ENCODE results near the gene MAPKAPK5.

Gene MAPKAPK5

GRCh38 chr12:111806304-111806703 lies 35.7 kb upstream of the MAPKAPK5 start:
- H3K79me2 ChIP-seq (ENCODE audit: control insufficient read depth, low read length) = no peaks in the 10 kb centered on the region
- no peaks in the 10 kb centered on the region for H4K20me1 ChIP-seq (ENCODE audit: control insufficient read depth, insufficient read depth, low read depth, low read length)
- H3K9me2 ChIP-seq (replicated peaks; ENCODE audit: control insufficient read depth, low read length) = no peaks in the 10 kb centered on the region
- H3K4me2 ChIP-seq (ENCODE audit: low read length) = no peak overlapping the region
- H3K9me3 ChIP-seq (ENCODE audit: control insufficient read depth, insufficient read depth, low read length) = no peaks in the 10 kb centered on the region
- no peak overlapping the region for H3K27ac ChIP-seq (ENCODE audit: low read depth, low read length)
- no peak for TF ChIP-seq EZH2phosphoT487 (IDR thresholded peaks at IDR 0.05; ENCODE audit: borderline replicate concordance, low read length)
- TF ChIP-seq, protein P1, sequence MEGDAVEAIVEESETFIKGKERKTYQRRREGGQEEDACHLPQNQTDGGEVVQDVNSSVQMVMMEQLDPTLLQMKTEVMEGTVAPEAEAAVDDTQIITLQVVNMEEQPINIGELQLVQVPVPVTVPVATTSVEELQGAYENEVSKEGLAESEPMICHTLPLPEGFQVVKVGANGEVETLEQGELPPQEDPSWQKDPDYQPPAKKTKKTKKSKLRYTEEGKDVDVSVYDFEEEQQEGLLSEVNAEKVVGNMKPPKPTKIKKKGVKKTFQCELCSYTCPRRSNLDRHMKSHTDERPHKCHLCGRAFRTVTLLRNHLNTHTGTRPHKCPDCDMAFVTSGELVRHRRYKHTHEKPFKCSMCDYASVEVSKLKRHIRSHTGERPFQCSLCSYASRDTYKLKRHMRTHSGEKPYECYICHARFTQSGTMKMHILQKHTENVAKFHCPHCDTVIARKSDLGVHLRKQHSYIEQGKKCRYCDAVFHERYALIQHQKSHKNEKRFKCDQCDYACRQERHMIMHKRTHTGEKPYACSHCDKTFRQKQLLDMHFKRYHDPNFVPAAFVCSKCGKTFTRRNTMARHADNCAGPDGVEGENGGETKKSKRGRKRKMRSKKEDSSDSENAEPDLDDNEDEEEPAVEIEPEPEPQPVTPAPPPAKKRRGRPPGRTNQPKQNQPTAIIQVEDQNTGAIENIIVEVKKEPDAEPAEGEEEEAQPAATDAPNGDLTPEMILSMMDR (IDR thresholded peaks at IDR 0.05; ENCODE audit: low read depth, low read length, poor library complexity, severe bottlenecking) = no peak
- peaks cover 3% of the 10 kb centered on the region; the same call in 1 of the 2 replicates for H3K36me3 ChIP-seq (ENCODE audit: control insufficient read depth, low read length)
- no peaks in the 10 kb centered on the region for H3K27me3 ChIP-seq (ENCODE audit: control insufficient read depth, low read length)
- H3K4me3 ChIP-seq (ENCODE audit: low read length) = no peak overlapping the region
- no peaks in the 10 kb centered on the region; the same call in 1 of the 2 replicates for H3F3A ChIP-seq (ENCODE audit: control insufficient read depth, insufficient read depth)
- no peaks in the 10 kb centered on the region for H3K4me1 ChIP-seq (ENCODE audit: control insufficient read depth, low read length)

GRCh38 chr12:111807232-111807631 lies 34.8 kb upstream of the MAPKAPK5 start:
- no peaks in the 10 kb centered on the region for H3K27me3 ChIP-seq (ENCODE audit: control insufficient read depth, low read length)
- no peaks in the 10 kb centered on the region for H3K9me2 ChIP-seq (replicated peaks; ENCODE audit: control insufficient read depth, low read length)
- no peaks in the 10 kb centered on the region for H3K4me1 ChIP-seq (ENCODE audit: control insufficient read depth, low read length)
- no peak overlapping the region for H3K4me2 ChIP-seq (ENCODE audit: low read length)
- H3K79me2 ChIP-seq (ENCODE audit: control insufficient read depth, low read length) = no peaks in the 10 kb centered on the region
- TF ChIP-seq, protein P1 (IDR thresholded peaks at IDR 0.05; ENCODE audit: low read depth, low read length, poor library complexity, severe bottlenecking) = no peak
- TF ChIP-seq EZH2phosphoT487 (IDR thresholded peaks at IDR 0.05; ENCODE audit: borderline replicate concordance, low read length) = no peak
- no peak overlapping the region for H3K4me3 ChIP-seq (ENCODE audit: low read length)
- H3F3A ChIP-seq (ENCODE audit: control insufficient read depth, insufficient read depth) = no peaks in the 10 kb centered on the region; the same call in 1 of the 2 replicates
- H3K27ac ChIP-seq (ENCODE audit: low read depth, low read length) = no peak overlapping the region
- H4K20me1 ChIP-seq (ENCODE audit: control insufficient read depth, insufficient read depth, low read depth, low read length) = no peaks in the 10 kb centered on the region
- H3K36me3 ChIP-seq (ENCODE audit: control insufficient read depth, low read length) = peaks cover 3% of the 10 kb centered on the region; the same call in 1 of the 2 replicates
- H3K9me3 ChIP-seq (ENCODE audit: control insufficient read depth, insufficient read depth, low read length) = no peaks in the 10 kb centered on the region

DNA sequence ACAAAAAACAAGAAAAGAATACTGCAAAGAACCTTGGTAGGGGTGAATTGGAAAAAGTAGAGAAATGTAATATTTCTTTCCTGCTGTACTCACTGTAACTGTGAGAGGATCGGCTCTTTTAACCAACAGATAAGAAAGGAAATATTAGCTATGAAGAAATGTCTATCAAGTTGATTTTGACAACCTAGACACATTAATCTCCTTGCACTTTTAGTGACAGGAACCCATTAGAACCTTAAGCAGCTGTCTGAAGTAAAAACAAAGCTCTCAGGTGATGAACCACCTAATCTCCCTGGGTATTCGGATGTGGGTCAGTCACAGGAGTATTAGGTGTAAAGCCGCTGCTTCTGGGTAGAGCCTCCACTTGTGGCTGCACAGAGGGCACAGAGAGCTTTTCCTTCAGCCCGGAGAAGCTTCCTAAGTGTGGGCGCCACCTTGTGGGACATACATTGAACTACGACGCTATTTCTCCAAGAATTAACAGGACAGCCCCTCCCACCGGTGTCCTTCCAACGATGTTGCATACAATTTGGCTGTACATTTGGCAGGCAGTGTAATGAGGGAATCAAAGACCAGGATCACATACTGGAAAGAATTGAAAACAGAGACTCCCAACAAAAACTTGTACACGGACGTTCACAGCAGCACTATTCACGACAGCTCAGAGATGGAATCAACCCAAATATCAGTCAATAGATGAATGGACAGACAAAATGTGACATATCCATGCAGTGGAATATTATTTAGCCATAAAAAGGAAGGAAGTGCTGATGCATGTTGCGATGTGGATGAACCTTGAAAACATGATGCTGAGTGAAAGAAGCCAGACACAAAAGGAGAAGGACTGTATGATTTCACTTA lies 28.9 kb upstream of the MAPKAPK5 start:
- H4K20me1 ChIP-seq (ENCODE audit: control insufficient read depth, insufficient read depth, low read depth, low read length) = no peaks in the 10 kb centered on the region
- peaks cover 12% of the 10 kb centered on the region for H3K4me1 ChIP-seq (ENCODE audit: control insufficient read depth, low read length)
- peak overlapping the region; percentile 41 for H3K4me2 ChIP-seq (ENCODE audit: low read length)
- no peak overlapping the region for H3K4me3 ChIP-seq (ENCODE audit: low read length)
- TF ChIP-seq, protein P1 (IDR thresholded peaks at IDR 0.05; ENCODE audit: low read depth, low read length, poor library complexity, severe bottlenecking) = peak; percentile 91
- TF ChIP-seq EZH2phosphoT487 (IDR thresholded peaks at IDR 0.05; ENCODE audit: borderline replicate concordance, low read length) = no peak
- H3K27ac ChIP-seq (ENCODE audit: low read depth, low read length) = no peak overlapping the region
- H3K36me3 ChIP-seq (ENCODE audit: control insufficient read depth, low read length) = peaks cover 3% of the 10 kb centered on the region; the same call in 1 of the 2 replicates
- H3K9me3 ChIP-seq (ENCODE audit: control insufficient read depth, insufficient read depth, low read length) = no peaks in the 10 kb centered on the region
- no peaks in the 10 kb centered on the region for H3K79me2 ChIP-seq (ENCODE audit: control insufficient read depth, low read length)
- H3F3A ChIP-seq (ENCODE audit: control insufficient read depth, insufficient read depth) = no peaks in the 10 kb centered on the region; the same call in 1 of the 2 replicates
- no peaks in the 10 kb centered on the region for H3K9me2 ChIP-seq (replicated peaks; ENCODE audit: control insufficient read depth, low read length)
- H3K27me3 ChIP-seq (ENCODE audit: control insufficient read depth, low read length) = no peaks in the 10 kb centered on the region; the same call in 1 of the 2 replicates
